HEK293 (cell line): Measurements from ENCODE around the gene ANTXR2.

Source experiments
- CTCF ChIA-PET: fragments of 350-600 bp; formaldehyde crosslinking; extraction: SDS; loops from one replicate; lab custom pipeline; 2021; ENCODE audit warnings: antibody characterized with exemption; lab: Yijun Ruan, JAX
- POLR2A ChIA-PET: fragments of 300-600 bp; formaldehyde crosslinking; extraction: SDS; loops from one replicate; lab custom pipeline; 2020; ENCODE audit warnings: antibody characterized with exemption, inconsistent platforms; lab: Yijun Ruan, JAX
- H3K27ac ChIP-seq: fragments of 200-500 bp; sonication (Bioruptor generic); 2 replicates; pipeline ENCODE4 v1.5.1; 2014; ENCODE audit warnings: low read depth, low read length, control low read depth, inconsistent platforms; ENCODE audit errors: extremely low read depth
- H3K36me3 ChIP-seq, 2 experiments: fragments of 200-500 bp in 1 of 2; sonication (Bioruptor generic) in 1 of 2; 1 replicate in 1 of 2; 2 replicates in 1 of 2; pipeline ENCODE4 v1.5.1; 2014 to 2017; ENCODE audit warnings: inconsistent platforms in 2 of 2, low read length in 2 of 2; ENCODE audit not compliant: control insufficient read depth in 2 of 2, insufficient read depth in 1 of 2
- H3K4me1 ChIP-seq: fragments of 200-500 bp; sonication (Bioruptor generic); 2 replicates; pipeline ENCODE4 v1.5.1; 2014; ENCODE audit warnings: mild to moderate bottlenecking, low read length, inconsistent platforms; ENCODE audit not compliant: control insufficient read depth, insufficient read depth
- H3K4me3 ChIP-seq: 2 replicates; pipeline ENCODE4 v1.5.1; 2011; ENCODE audit warnings: low read depth, mild to moderate bottlenecking, control low read depth, low read length, moderate library complexity
- H3K9me3 ChIP-seq: fragments of 200-500 bp; sonication (Bioruptor generic); 2 replicates; pipeline ENCODE4 v1.5.1; 2014; ENCODE audit warnings: low read depth, low read length, inconsistent platforms; ENCODE audit not compliant: control insufficient read depth, insufficient read depth
- BCL6B ChIP-seq: fragments of 450-650 bp; formaldehyde crosslinking; IDR thresholded peaks from 2 replicates; pipeline ENCODE4 v1.5.1; 2017; ENCODE audit warnings: missing biosample characterization, missing genetic modification characterization
- GLI4 ChIP-seq: fragments of 450-650 bp; formaldehyde crosslinking; IDR thresholded peaks from 2 replicates; pipeline ENCODE4 v1.5.1; 2016; ENCODE audit warnings: missing biosample characterization, missing genetic modification characterization
- KLF10 ChIP-seq: fragments of 450-650 bp; IDR thresholded peaks from 2 replicates; pipeline ENCODE4 v1.5.1; 2018; ENCODE audit warnings: missing biosample characterization, mild to moderate bottlenecking, missing genetic modification characterization
- OVOL3 ChIP-seq: fragments of 450-650 bp; formaldehyde crosslinking; IDR thresholded peaks from 2 replicates; pipeline ENCODE4 v1.5.1; 2016; ENCODE audit warnings: missing biosample characterization, missing genetic modification characterization
- PRDM1 ChIP-seq: fragments of 450-650 bp; formaldehyde crosslinking; IDR thresholded peaks from 2 replicates; pipeline ENCODE4; 2016; ENCODE audit warnings: missing biosample characterization, missing genetic modification characterization
- PRDM4 ChIP-seq: fragments of 450-650 bp; formaldehyde crosslinking; IDR thresholded peaks from 2 replicates; pipeline ENCODE4 v1.5.1; 2017; ENCODE audit warnings: missing biosample characterization, missing genetic modification characterization
- SCRT1 ChIP-seq: fragments of 450-650 bp; formaldehyde crosslinking; IDR thresholded peaks from 2 replicates; pipeline ENCODE4 v1.5.1; 2016; ENCODE audit warnings: missing biosample characterization, missing genetic modification characterization, borderline replicate concordance
- ZNF114 ChIP-seq: fragments of 450-650 bp; formaldehyde crosslinking; IDR thresholded peaks from 2 replicates; pipeline ENCODE4 v1.5.0; 2017; ENCODE audit warnings: missing biosample characterization, missing genetic modification characterization
- ZNF211 ChIP-seq: fragments of 450-650 bp; formaldehyde crosslinking; IDR thresholded peaks from 2 replicates; pipeline ENCODE4 v1.5.1; 2016; ENCODE audit warnings: low read depth, missing biosample characterization, missing genetic modification characterization
- ZNF214 ChIP-seq: fragments of 450-650 bp; formaldehyde crosslinking; IDR thresholded peaks from 2 replicates; pipeline ENCODE4 v1.5.1; 2017; ENCODE audit warnings: missing biosample characterization, mild to moderate bottlenecking, missing genetic modification characterization, borderline replicate concordance
- ZNF221 ChIP-seq: fragments of 450-650 bp; formaldehyde crosslinking; IDR thresholded peaks from 2 replicates; pipeline ENCODE4 v1.5.1; 2017; ENCODE audit warnings: missing biosample characterization, missing genetic modification characterization, borderline replicate concordance
- ZNF311 ChIP-seq: fragments of 450-650 bp; formaldehyde crosslinking; IDR thresholded peaks from 2 replicates; pipeline ENCODE4 v1.5.1; 2017; ENCODE audit warnings: missing biosample characterization, missing genetic modification characterization, borderline replicate concordance
- ZNF350 ChIP-seq: fragments of 450-650 bp; formaldehyde crosslinking; IDR thresholded peaks from 2 replicates; pipeline ENCODE4 v1.5.0; 2017; ENCODE audit warnings: missing biosample characterization, mild to moderate bottlenecking, missing genetic modification characterization
- ZNF391 ChIP-seq: fragments of 450-650 bp; formaldehyde crosslinking; IDR thresholded peaks from 2 replicates; pipeline ENCODE4 v1.5.1; 2016; ENCODE audit warnings: low read depth, missing biosample characterization, missing genetic modification characterization, borderline replicate concordance
- ZNF600 ChIP-seq: fragments of 450-650 bp; formaldehyde crosslinking; IDR thresholded peaks from 2 replicates; pipeline ENCODE4 v1.5.1; 2016; ENCODE audit warnings: missing biosample characterization, missing genetic modification characterization
- ZNF639 ChIP-seq: fragments of 450-650 bp; formaldehyde crosslinking; IDR thresholded peaks from 2 replicates; pipeline ENCODE4 v1.5.1; 2016; ENCODE audit warnings: missing biosample characterization, missing genetic modification characterization
- ZNF670 ChIP-seq: fragments of 450-650 bp; formaldehyde crosslinking; IDR thresholded peaks from 2 replicates; pipeline ENCODE4 v1.5.1; 2016; ENCODE audit warnings: missing biosample characterization, missing genetic modification characterization, low read depth
- ZNF677 ChIP-seq: fragments of 450-650 bp; IDR thresholded peaks from 2 replicates; pipeline ENCODE4 v1.5.0; 2018; ENCODE audit warnings: missing biosample characterization, mild to moderate bottlenecking, missing genetic modification characterization, moderate library complexity
- ZNF830 ChIP-seq: fragments of 450-650 bp; IDR thresholded peaks from 2 replicates; pipeline ENCODE4 v1.5.0; 2018; ENCODE audit warnings: missing biosample characterization, missing genetic modification characterization, low read depth, mild to moderate bottlenecking, moderate library complexity
- TF ChIP-seq, protein P1 (sequence below): fragments of 450-650 bp; formaldehyde crosslinking; IDR thresholded peaks from 2 replicates; pipeline ENCODE4 v1.5.1; 2016; ENCODE audit warnings: missing biosample characterization, missing genetic modification characterization
- TF ChIP-seq, protein P2 (sequence below): IDR thresholded peaks from 2 replicates; pipeline ENCODE4 v1.6.1; 2011; ENCODE audit warnings: mild to moderate bottlenecking, low read depth, low read length, borderline replicate concordance
- TF ChIP-seq, protein P3 (sequence below): fragments of 450-650 bp; formaldehyde crosslinking; IDR thresholded peaks from 2 replicates; pipeline ENCODE4 v1.5.1; 2016; ENCODE audit warnings: missing biosample characterization, missing genetic modification characterization

ANTXR2 gene

DNA sequence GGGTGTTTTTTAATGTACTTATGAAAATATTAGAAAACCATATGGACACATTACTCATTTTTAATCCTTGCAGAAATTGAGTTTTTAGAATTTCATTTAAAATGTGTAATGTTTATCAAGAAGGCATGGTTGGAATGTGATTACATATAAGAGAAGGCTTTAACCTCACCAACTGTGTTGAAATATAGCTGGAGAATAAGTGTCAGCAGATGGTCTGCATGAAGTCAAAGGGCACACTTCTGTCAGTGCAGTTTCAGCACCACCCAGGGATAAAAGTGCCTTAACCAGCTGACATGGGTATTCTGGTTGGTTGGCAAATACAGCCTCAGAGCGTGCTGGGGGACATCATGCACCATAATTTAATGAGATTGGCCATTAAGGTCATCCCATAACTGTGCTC is 21.2 kb upstream of the ANTXR2 start:
- CTCF ChIA-PET = no interaction called here
- no peak for TF ChIP-seq ZNF639 (tag by site-specific recombination)
- no peak for TF ChIP-seq PRDM1
- no peak for TF ChIP-seq PRDM4
- no peak for TF ChIP-seq ZNF350 (tag by site-specific recombination)
- TF ChIP-seq ZNF221 (tag by site-specific recombination) = no peak
- no peak for TF ChIP-seq ZNF311 (tag by site-specific recombination)
- no peak for TF ChIP-seq ZNF830
- TF ChIP-seq OVOL3 = no peak
- TF ChIP-seq, protein P1, sequence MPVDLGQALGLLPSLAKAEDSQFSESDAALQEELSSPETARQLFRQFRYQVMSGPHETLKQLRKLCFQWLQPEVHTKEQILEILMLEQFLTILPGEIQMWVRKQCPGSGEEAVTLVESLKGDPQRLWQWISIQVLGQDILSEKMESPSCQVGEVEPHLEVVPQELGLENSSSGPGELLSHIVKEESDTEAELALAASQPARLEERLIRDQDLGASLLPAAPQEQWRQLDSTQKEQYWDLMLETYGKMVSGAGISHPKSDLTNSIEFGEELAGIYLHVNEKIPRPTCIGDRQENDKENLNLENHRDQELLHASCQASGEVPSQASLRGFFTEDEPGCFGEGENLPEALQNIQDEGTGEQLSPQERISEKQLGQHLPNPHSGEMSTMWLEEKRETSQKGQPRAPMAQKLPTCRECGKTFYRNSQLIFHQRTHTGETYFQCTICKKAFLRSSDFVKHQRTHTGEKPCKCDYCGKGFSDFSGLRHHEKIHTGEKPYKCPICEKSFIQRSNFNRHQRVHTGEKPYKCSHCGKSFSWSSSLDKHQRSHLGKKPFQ = no peak
- no peak for TF ChIP-seq ZNF600 (tag by site-specific recombination)
- TF ChIP-seq, protein P2, sequence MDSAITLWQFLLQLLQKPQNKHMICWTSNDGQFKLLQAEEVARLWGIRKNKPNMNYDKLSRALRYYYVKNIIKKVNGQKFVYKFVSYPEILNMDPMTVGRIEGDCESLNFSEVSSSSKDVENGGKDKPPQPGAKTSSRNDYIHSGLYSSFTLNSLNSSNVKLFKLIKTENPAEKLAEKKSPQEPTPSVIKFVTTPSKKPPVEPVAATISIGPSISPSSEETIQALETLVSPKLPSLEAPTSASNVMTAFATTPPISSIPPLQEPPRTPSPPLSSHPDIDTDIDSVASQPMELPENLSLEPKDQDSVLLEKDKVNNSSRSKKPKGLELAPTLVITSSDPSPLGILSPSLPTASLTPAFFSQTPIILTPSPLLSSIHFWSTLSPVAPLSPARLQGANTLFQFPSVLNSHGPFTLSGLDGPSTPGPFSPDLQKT = no peak
- no peak for TF ChIP-seq ZNF211 (tag by site-specific recombination)
- H3K9me3 ChIP-seq = no peaks in the 10 kb centered on the region
- no peak overlapping the region for H3K27ac ChIP-seq
- no peaks in the 10 kb centered on the region for H3K36me3 ChIP-seq
- POLR2A ChIA-PET = no interaction called here
- H3K4me3 ChIP-seq = no peak overlapping the region
- H3K4me1 ChIP-seq = no peaks in the 10 kb centered on the region

DNA sequence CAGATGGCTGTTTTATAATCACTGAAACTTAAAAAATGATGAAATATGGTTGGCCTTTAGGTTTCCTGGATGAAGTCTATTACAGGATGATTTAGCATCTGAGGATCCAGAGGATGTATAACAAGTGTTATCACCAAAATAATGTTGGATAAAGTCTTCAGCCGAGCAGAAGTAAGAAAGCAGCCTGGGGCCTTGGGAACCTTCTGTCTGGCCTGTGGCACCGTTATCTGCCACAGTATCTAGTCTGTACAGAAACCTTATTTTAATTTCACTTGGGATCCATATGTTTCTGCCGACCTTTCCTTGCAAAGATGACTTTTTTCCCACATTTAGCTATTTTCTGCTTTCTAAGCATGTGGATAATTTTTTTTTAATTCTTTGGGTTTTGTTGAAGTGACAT is 20.5 kb upstream of the ANTXR2 start:
- H3K4me1 ChIP-seq = no peaks in the 10 kb centered on the region
- no peaks in the 10 kb centered on the region for H3K36me3 ChIP-seq
- no peak overlapping the region for H3K4me3 ChIP-seq
- no peaks in the 10 kb centered on the region for H3K9me3 ChIP-seq
- ChIA-PET CTCF (no interaction called here), POLR2A (no interaction called here)
- no peak overlapping the region for H3K27ac ChIP-seq
- TF ChIP-seq ZNF600 (tag by site-specific recombination) = no peak
- no peak for TF ChIP-seq ZNF670 (tag by site-specific recombination)
- TF ChIP-seq ZNF214 = no peak
- TF ChIP-seq ZNF677 (tag by site-specific recombination) = no peak
- no peak for TF ChIP-seq ZNF639 (tag by site-specific recombination)
- TF ChIP-seq, protein P3, sequence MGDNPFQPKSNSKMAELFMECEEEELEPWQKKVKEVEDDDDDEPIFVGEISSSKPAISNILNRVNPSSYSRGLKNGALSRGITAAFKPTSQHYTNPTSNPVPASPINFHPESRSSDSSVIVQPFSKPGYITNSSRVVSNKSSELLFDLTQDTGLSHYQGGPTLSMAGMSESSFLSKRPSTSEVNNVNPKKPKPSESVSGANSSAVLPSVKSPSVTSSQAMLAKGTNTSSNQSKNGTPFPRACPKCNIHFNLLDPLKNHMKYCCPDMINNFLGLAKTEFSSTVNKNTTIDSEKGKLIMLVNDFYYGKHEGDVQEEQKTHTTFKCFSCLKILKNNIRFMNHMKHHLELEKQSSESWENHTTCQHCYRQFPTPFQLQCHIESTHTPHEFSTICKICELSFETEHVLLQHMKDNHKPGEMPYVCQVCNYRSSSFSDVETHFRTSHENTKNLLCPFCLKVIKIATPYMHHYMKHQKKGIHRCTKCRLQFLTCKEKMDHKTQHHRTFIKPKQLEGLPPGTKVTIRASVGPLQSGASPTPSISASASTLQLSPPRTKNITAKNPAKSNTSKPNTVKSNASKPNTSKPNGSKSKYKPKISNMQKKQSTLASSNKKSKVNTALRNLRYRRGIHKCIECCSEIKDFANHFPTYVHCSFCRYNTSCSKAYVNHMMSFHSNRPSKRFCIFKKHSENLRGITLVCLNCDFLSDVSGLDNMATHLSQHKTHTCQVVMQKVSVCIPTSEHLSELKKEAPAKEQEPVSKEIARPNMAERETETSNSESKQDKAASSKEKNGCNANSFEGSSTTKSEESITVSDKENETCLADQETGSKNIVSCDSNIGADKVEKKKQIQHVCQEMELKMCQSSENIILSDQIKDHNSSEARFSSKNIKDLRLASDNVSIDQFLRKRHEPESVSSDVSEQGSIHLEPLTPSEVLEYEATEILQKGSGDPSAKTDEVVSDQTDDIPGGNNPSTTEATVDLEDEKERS (tag by site-specific recombination) = no peak
- no peak for TF ChIP-seq ZNF311 (tag by site-specific recombination)
- no peak for TF ChIP-seq SCRT1
- no peak for TF ChIP-seq KLF10 (tag by site-specific recombination)
- no peak for TF ChIP-seq ZNF391 (tag by site-specific recombination)
- no peak for TF ChIP-seq ZNF114
- no peak for TF ChIP-seq GLI4
- no peak for TF ChIP-seq BCL6B (tag by site-specific recombination)
